Kasumi-1 (cell line): Measurements from ENCODE around the gene NFX1.
"Not testable (repeated sequence)": the region's sequence is repeated elsewhere in the genome, so short reads cannot be mapped to it uniquely, and the experiment has no call there.

ENCODE experiments used
- DNase-seq, 2 experiments: peaks; one replicate each; lab custom pipeline; 2025; lab: John Stamatoyannopoulos, UW

NFX1 gene

GRCh38 chr9:33364127-33364526, 73.8 kb downstream of the NFX1 start:
- no peak for DNase-seq

- not testable (repeated sequence) for DNase-seq
Observed at GRCh38 chr9:33364814-33365213, 74.5 kb downstream of the NFX1 start.

- no peak for DNase-seq
Observed at GRCh38 chr9:33366979-33367480, 76.7 kb downstream of the NFX1 start.

- DNase-seq: no peak
Observed at GRCh38 chr9:33372900-33373299, 82.6 kb downstream of the NFX1 start.

GRCh38 chr9:33374190-33374589, 83.9 kb downstream of the NFX1 start:
- DNase-seq: no peak

GRCh38 chr9:33374634-33375237, 84.4 kb downstream of the NFX1 start:
- peak; percentile 81 to 87 for DNase-seq

- DNase-seq: no peak
Observed at GRCh38 chr9:33375238-33375840, 85.0 kb downstream of the NFX1 start.

GRCh38 chr9:33375841-33376321, 85.6 kb downstream of the NFX1 start:
- no peak for DNase-seq

GRCh38 chr9:33377089-33377715, 86.9 kb downstream of the NFX1 start:
- DNase-seq: no peak

GRCh38 chr9:33378121-33378795, 87.9 kb downstream of the NFX1 start:
- DNase-seq: no peak

- no peak for DNase-seq
Observed at GRCh38 chr9:33379666-33380389, 89.5 kb downstream of the NFX1 start.

GRCh38 chr9:33380390-33381094, 90.2 kb downstream of the NFX1 start:
- no peak for DNase-seq

- no peak for DNase-seq
Observed at GRCh38 chr9:33381231-33381791, 91.0 kb downstream of the NFX1 start.

GRCh38 chr9:33382397-33382796, 92.1 kb downstream of the NFX1 start:
- DNase-seq: not testable (repeated sequence)

GRCh38 chr9:33383396-33383795, 93.1 kb downstream of the NFX1 start:
- DNase-seq: not testable (repeated sequence)

GRCh38 chr9:33385536-33385935, 95.2 kb downstream of the NFX1 start:
- not testable (repeated sequence) for DNase-seq

- not testable (repeated sequence) for DNase-seq
Observed at GRCh38 chr9:33385979-33386640, 95.8 kb downstream of the NFX1 start.

- not testable (repeated sequence) for DNase-seq
Observed at GRCh38 chr9:33386641-33386996, 96.3 kb downstream of the NFX1 start.

- DNase-seq: not testable (repeated sequence)
Observed at GRCh38 chr9:33386998-33387397, 96.7 kb downstream of the NFX1 start.
